GM18517 (cell line): ENCODE data around the gene TRIM38.
"Not testable (repeated sequence)": the region's sequence is repeated elsewhere in the genome, so short reads cannot be mapped to it uniquely, and the experiment has no call there.

Experiments used
- ATAC-seq: cut with Tn5 transposase; IDR thresholded peaks from one replicate; pipeline ENCODE4 v1.9.1; 2021; ENCODE audit warnings: mild to moderate bottlenecking, moderate library complexity; ENCODE audit not compliant: unreplicated experiment

TRIM38 gene

DNA sequence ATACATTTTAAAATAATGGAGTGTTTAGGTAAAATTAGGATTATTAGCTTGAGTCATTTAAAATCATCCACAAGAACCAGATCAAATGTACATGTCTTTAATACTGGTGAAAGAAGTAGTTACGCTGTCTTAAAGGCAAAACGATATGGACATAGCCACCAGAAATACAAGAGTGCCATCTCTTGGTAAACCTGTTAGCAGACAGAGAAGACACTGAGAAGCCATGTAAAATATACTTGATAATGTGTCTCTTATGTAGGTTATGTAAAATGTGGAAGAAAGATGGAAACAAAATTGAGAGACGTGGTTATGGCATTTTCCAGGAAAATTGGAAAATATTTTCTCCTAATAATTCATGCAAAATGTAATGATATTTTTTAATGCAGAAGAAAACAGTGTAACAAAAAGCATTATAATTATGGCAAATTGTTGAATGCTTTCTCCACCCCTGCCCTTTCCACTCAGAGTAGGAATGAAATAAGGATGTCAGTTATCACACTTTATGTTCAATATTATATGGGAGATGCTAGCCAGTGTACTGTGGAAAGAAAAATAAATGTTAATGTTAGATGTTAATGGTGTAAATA is 19.9 kb upstream of the TRIM38 start:
- no peak for ATAC-seq

DNA sequence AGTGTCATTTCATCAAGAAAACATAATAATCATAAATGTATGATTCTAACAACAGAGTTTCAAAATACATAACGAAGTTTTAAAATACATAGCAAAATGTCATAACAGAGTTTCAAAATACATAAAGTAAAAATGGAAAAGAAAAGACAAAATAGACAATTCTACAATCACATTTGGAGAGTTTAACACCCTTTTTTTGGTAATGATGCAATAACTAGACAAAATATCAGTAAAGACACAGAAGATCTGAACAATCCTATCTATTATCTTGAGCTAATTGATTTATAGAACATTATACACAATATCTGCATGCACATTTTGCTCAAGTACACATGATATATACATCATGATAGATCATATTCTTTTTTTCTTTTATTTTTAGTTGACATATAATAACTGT is 18.7 kb upstream of the TRIM38 start:
- no peak for ATAC-seq

DNA sequence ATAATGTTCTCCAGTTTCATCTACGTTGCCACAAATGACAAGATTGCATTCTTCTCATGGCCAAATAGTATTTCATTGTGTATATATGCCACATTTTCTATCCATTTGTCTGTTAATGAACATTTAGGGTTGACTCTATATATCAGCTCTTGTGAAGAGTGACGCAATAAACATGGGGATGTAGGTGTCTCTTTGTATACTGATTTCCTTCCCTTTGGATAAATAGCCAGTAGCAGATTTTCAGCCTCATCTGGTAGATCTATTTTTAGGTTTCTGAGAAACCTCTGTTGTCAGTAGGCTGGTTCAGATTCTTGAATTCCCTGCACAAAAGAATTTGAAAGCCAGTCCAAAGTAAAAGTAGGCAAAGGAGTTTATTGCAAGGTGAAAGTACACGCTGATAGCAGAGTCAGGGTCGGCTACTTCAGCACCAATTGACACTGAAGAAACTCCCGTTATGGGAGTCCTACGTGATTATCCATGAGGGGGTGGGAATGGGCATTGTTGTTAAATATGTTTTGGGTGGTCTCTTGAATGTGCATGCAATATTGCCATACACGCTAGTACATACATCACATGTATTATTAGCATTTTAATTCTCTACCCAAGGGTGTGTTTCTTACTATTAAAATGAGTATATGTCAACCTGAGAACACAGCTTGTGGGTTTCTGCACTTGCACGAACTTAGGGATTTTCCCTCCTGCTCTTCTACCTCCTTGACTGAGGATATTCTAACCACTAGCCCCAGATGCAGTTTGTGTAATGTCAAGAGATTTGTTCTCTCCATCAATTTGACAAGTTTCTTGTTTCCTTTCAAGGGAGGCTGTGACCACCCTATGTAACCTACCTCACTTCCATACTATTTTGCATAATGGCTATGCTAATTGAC is 17.7 kb upstream of the TRIM38 start:
- ATAC-seq, result peak; percentile 86

DNA sequence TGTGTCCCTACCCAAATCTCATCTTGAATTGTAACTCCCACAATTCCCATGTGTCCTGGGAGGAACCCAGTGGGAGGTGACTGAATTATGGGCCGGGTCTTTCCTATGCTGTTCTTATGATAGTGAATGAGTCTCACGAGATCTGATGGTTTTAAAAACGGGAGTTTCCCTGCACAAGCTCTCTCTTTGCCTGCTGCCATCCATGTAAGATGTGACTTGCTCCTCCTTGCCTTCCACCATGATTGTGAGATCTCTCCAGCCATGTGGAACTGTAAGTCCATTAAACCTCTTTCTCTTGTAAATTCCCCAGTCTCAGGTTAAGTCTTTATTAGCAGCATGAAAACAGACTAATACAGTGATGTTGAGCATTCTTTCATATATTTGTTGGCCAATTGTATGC is 16.9 kb upstream of the TRIM38 start:
- not testable (repeated sequence) for ATAC-seq

DNA sequence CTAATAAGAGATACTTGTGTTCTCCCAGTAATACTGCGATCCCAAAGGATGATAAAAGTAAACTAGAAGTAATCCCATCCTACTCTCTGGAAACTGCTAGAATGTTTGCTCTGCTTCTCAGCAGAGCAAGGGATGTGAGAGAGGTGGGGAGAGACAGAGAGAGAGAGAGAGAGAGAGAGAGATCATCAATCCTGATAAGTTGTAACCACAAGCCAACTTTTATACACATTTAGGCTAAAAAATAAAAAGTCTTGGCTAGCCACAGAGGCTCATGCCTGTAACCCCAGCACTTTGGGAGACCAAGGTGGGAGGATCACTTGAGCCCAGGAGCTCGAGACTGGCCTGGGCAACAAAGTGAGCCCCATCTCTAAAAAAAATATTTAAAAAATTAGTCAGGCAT is 16.0 kb upstream of the TRIM38 start:
- no peak for ATAC-seq

DNA sequence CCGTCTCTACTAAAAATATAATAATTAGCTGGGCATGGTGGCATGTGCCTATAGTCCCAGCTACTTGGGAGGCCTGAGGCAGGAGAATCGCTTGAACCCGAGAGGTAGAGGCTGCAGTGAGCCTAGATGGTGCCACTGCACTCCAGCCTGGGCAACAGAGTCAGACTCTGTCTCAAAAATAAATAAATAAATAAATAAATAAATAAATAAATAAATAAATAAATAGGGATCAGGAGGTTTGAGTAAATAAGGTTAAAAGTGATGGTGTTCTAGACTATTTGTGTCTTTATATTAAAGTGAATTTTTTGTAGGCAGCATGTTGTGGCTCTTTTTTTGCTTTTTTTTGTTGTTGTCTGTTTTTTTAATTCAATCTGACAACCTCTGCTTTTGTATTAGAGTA is 15.1 kb upstream of the TRIM38 start:
- not testable (repeated sequence) for ATAC-seq

DNA sequence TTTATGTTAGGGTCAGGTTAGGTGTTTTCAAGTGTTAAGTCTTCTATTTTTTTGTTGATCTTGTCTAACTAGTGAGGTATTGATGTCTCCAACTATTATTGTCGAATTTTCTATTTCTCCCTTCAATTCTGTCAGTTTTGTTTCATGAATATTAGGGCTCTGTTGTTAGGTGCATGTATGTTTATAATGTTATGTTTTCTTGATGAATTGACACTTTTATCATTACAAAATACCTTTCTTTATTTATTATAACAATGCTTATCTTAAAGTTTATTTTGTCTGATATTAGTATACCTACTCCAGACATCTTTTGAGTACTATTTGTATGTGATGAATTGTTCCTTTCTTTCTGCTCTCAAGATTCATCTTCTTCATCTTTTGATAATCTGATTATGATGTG is 12.9 kb upstream of the TRIM38 start:
- no peak for ATAC-seq

DNA sequence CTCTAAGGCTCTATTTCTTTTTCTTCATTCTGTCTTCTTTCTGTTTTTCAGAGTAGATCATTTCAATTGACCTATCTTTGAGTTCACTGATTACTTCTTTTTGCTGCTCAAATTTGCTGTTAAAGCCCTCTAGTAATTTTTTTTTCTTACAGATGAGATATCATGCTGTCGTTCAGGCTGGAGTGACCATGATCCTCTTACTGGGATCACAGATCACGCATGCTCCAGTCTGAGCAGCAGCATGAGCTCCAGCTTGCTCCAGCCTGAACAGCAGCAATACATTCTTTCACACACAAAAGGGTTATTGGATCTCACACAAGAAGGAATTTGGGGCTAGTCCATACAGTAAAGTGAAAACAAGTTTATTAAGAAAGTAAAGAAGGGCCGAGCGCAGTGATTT is 12.3 kb upstream of the TRIM38 start:
- ATAC-seq, result no peak

DNA sequence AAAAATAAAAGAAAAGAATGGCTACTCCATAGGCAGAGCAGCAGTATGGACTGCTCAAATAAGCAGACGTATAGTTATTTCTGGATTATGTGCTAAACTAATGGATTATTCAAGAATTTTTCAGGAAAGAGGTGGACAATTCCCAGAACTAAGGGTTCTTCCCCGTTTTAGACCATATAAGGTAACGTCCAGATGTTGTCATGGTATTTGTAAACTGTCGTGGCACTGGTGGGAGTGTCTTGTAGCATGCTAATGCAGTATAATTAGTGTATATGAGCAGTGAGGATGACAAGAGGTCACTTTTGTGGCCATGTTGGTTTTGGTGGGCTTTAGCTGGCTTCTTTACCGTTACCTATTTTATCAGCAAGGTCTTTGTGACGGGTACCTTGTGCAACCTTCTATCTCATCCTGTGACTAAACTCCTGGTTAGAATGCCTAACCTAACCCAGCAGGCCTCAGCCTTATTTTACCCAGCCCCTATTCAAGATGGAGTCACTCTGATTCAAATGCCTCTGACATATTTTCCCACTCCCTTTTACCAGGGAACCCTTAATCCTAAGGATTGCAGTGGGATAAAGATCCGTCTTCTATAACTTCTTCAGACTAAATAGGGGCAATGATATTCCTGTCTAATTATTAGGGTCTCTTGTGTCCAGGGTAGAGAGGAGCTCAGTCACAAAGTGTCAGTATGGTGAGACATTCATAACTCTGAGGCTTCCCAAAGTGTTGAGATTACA is 11.1 kb upstream of the TRIM38 start:
- ATAC-seq, result no peak

DNA sequence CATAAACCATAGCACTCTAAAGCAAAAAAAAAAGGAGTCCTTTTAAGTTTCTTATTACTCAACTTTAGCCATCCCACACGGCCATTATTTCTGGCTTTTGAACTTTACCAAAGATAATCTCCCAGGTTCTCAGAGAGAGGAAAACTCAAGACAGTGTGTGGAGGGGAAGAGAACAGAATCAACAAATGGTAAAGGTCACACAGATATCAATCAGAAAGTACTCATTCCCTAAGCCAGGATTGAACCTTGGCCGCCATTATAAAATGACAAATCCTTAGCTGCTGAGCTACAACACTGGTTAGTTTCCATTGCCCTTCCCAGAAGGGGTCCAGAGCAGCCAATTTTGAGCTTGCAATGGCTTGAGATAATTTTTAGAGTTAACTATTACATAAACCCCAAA is 10.1 kb upstream of the TRIM38 start:
- ATAC-seq, result no peak

DNA sequence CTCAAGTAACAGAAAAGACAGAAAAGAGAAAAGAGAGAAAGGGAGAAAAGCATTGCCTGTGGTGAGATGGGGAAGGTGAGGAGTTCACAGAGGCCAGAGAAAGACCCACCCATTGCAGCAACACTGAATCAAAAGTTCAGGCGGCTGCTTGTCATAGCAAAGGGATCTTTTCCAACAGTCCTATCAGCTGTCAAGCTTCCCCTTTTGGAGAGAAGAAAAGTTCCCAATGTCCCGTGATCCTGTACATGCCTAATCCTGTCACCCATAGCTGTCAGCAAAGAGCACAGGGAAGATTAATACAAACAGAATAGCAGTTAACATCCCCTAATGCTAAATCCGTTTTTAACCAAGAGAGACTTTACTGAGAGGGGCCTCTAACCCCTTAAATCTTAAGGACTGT is 8.9 kb upstream of the TRIM38 start:
- ATAC-seq, result no peak

DNA sequence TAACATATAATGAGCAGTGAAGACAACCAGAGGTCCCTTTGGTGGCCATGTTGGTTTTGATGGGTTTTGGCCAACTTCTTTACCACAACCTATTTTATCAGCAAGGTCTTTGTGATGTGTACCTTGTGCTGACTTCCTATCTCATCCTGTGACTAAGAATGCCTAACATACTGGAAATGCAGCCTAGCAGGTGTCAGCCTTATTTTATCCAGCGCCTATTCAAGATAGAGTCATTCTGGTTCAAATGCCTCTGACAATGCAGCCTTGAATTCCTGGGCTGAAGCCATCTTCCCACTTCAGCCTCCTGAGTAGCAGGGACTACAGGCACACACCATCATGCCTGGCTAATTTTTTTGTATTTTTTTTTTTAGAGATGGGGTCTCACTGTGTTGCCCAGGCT is 7.8 kb upstream of the TRIM38 start:
- no peak for ATAC-seq

DNA sequence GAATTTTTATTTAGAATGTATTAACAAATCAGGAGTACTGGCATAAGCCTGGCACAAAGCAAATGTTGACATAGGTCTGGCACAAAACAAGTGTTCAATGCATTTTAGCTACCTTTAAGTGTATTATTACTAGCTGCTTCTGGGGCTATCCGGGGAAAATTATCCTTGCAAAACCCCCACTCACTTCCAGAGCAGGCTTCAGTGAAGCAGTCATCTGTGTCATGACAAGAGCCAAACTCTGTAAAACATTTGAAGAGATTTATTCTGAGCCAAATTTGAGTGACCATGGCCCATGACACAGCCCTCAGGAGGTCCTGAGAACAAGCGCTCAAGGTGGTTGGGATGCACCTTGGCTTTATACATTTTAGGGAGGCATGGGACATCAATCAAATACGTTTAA is 6.4 kb upstream of the TRIM38 start:
- ATAC-seq, result no peak

DNA sequence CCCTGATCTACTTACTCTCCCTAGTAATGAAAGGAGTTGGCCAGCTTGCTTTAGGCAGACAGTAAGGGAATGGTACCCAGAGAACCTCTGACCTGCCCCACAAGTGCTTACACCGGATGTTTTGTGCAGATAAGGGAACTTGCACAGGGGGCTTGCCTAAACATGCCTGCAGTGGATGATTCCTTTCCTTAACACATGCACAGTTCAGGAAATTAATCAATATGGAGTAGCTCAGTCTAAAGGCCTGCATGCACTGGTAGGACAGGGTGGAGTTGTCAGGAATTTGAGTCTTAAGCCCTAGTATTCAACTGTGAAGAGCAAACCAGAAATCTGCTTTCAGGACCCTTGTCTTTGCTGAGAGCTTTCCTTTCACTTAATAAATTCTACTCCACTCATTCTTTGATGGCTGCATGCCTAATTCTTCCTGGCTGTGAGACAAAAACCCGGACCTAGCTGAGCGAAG is 3.9 kb upstream of the TRIM38 start:
- no peak for ATAC-seq

DNA sequence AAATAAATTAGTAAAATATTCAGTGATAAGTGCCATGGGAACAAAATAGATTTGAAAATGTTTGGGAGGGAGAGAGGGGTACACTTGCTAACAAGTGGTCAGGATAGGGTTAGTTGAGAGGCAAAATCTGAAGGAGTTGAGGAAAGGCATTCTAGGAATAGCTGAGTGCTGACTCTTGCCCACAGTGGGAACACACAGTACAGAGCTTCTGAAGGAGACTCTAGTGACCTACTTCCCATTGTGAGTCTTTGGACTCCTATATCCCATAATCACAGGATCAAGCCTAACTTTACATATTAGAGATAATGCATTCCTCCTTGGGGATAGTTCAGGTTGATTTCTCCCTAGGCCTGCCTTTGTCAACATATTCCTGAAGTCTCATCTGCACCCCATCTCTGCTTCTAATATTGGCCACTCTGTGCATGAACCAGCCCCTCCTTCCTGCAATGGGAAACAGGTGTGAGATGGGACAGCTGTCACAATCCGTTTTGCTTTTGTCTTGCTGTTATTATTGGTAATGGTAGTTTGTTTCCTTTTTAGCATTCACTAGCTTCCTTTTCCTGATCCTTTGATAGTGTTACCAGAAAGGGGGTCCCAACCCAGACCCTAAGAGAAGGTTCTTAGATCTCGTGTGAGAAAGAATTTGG is 2.6 kb upstream of the TRIM38 start:
- ATAC-seq, result no peak

DNA sequence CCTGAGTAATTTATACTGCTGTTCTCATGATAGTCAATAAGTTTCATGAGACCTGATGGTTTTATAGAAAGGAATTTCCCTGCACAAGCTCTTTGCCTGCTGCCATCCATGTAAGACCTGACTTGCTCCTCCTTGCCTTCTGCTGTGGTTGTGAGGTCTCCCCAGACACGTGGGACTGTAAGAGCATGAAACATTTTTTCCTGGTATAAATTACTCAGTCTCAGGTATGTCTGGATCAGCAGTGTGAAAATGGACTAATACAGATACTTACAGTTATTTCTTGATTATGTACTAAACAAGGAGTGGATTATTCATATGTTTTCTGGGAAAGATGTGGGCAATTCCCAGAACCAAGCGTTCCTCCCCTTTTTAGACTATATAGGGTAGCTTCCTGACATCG is 1.9 kb upstream of the TRIM38 start:
- no peak for ATAC-seq

DNA sequence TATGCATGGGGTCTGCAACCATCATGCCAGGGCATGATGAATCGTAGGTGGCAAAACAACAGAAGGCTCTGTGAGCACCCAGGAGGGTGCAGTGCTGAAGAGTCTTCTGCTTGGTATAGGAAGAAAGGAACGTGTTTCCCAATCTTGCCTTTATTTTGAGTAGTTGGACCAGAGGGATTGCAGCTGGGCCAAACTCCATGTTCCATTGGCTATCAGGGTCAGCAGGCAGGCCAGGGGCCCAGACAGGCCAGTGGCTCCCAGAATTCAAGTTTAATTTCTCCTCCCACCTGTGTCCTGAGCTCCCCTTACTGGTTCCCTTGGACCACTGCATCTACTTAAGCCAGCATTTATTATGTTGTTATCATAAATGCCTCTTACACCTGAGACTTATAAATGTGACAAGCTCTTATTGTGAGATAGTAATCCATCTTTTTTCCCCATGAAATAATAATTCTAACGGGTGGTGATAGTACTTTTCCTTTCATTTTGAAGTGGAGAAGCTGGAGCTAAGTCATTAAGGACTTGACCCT is 918 bp upstream of the TRIM38 start:
- ATAC-seq, result no peak

DNA sequence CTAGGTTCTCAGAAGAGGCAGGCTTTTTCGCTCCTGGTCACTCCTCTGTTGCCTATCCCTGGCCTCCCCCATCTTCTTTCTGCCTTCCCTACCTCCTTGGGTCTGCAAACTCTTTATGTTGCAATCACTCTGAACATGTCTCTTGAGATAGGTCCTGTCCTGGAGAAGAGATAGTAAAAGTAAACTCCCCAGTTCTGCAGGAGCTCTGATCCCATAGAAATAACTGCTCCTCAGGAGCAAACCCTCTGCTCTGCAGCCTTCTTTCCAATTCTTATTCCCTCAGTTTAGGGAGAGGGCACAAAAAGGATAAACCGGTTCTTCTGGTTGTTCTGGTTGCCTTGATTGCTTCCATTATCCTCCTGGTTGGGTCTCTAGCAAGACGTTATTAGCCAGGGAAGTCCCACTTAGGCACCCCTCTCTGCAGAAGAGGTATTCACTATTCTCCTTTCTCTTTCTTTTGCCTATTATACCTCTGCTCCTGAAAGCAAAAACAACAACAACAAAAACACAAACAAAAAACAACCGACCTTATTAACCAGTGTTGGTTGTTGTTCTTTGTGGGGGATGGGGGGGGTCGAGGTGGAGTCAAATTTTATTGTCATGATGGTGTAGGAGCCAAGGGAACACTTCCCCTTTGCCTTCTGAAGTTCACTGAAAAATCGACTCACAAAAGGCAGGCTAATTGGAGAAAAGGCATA is 973 bp downstream of the TRIM38 start:
- ATAC-seq, result no peak

DNA sequence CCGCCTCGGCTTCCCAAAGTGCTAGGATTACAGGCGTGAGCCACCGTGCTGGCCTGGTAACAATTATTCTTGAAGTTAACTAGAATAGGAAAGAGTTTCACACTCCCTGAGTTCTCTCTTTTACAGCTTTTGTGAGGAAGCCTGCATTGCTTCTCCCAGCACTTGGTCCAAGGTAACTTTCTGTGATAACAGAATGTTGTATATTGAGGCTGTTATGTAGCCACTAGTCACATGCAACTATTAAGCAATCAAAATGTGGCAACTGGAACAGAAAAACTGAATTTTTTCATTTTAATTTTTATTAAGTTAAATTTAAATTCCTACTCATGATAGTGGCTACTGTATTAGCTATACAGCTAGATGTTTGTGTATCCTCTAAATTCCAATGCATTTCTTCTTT is 2.5 kb downstream of the TRIM38 start:
- ATAC-seq, result no peak

DNA sequence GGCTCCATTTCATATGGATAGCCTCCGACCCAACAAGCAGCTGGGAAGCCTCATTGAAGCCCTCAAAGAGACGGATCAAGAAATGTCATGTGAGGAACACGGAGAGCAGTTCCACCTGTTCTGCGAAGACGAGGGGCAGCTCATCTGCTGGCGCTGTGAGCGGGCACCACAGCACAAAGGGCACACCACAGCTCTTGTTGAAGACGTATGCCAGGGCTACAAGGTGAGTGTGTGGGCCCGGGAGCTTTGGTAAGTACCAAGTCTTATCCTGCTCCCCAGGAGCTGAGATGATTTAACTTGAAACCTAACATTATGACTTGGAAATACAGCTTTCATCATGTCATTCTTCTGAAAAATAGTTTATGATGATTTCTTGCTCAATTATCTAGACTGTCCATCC is 4.1 kb downstream of the TRIM38 start:
- ATAC-seq, result no peak

DNA sequence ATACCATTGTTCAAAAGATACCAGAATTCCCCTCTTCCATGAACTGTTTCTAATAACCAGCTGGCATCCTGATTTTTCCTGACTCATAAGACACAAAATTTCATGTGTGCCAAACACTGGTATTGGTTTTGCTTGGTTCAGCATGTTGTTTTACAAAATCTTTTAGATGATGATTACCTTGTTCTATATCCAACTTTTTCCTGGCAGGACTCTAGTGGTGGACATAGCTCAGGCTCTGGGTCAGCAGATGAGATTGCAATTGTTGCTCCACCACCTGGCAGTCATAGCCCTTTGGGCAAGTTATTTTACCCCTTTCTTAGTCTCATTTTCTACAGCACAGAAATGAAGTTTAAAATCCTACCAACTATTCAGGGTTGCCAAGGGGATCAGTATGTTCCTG is 6.2 kb downstream of the TRIM38 start:
- no peak for ATAC-seq
